Stimulated activated CD4-positive, alpha-beta T cell treated with anti-CD3 and anti-CD28 coated beads, Interleukin-15, amount 100 ng/mL, for 24 hours (primary cell): Measurements from ENCODE around the gene CTIF.
A peak's percentile ranks its signal among the peaks of the same experiment; 100 is the strongest.
"Not testable (repeated sequence)": the region's sequence is repeated elsewhere in the genome, so short reads cannot be mapped to it uniquely, and the experiment has no call there.

Experiments used
- DNase-seq: peaks from one replicate; pipeline ENCODE4 v3.0.0-alpha.2; 2020

Gene CTIF

GRCh38 chr18:48861181-48861708 lies 322.4 kb downstream of the CTIF start:
- no peak for DNase-seq

GRCh38 chr18:48862132-48862531 lies 323.3 kb downstream of the CTIF start:
- no peak for DNase-seq

GRCh38 chr18:48862678-48863270 lies 323.9 kb downstream of the CTIF start:
- DNase-seq: no peak

GRCh38 chr18:48863432-48864065 lies 324.7 kb downstream of the CTIF start:
- no peak for DNase-seq

GRCh38 chr18:48864876-48865275 lies 326.0 kb downstream of the CTIF start:
- no peak for DNase-seq

DNA sequence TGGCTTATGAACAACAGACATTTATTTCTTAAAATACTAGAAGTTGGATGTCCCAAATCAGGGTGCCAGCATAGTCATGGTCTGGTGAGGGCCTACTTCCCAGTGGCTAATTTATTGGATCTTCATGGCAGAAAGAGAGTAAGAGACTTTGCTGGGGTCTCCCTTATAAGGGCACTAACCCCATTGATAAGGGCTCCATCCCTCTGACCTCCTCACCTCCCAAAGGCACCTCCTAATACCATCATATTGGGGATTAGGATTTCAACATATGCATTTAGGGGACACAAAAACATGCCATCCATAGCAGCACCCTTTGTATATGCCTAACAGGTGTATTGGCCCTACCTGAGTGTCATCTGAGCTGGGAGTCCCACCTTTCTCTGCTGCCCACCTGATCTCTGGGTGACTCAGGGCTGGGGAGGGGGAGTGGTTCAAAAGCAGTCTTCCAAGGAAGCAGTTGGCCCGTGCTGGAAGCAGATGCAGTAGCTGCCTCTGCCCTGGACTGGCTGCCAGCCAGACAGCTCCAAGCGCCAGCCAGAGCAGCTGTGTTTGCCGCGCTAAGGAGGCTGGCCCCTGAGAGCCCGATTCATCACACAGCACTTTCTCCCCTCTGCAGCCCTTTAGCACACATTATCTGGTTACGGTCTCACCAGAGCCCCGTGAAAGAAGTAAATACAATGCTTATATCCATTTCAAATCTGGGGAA lies 327.4 kb downstream of the CTIF start:
- no peak for DNase-seq

GRCh38 chr18:48866856-48867255 lies 328.0 kb downstream of the CTIF start:
- DNase-seq: no peak

DNA sequence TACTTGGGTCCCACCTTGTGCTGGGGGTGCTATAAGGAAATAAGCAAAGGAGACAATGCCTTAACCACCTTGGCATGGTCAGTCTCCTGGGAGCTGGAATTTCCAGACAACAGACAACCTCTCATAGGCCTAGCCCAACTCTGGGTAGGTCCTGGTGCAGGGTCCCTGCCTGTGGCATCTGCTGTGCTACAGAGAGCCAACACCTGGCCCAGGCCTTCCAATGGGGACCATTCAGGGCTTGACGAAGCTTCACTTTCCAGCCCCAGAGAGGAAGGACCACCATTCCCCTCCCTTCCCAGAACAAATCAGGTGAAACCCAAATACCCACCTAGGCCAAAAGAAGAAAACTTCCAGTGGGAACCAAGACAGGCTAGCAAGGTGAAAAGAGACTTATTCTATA lies 329.1 kb downstream of the CTIF start:
- DNase-seq: no peak

- peak; percentile 73 for DNase-seq
Measured at GRCh38 chr18:48868468-48869466, 329.9 kb downstream of the CTIF start.

GRCh38 chr18:48869591-48869990 lies 330.8 kb downstream of the CTIF start:
- no peak for DNase-seq

DNA sequence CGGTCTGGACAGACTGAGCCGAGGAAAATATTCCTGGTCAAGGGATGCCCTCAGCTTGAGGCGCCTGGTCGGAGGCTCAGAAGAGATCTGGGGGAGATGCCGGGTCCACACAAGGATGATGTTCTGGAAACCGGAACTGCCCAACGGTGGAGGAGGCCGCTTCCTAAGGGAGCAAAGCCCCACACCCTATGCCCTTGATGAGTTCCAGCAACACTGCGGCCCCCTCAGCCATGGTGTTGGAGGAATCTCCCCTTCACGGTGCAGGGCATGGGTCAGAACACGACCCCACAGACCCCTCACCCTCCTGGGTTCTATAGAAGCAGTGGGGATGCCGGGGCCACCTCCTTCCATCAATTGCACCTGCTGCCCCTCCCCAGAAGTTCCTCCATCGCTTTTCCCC lies 332.1 kb downstream of the CTIF start:
- DNase-seq: not testable (repeated sequence)

DNA sequence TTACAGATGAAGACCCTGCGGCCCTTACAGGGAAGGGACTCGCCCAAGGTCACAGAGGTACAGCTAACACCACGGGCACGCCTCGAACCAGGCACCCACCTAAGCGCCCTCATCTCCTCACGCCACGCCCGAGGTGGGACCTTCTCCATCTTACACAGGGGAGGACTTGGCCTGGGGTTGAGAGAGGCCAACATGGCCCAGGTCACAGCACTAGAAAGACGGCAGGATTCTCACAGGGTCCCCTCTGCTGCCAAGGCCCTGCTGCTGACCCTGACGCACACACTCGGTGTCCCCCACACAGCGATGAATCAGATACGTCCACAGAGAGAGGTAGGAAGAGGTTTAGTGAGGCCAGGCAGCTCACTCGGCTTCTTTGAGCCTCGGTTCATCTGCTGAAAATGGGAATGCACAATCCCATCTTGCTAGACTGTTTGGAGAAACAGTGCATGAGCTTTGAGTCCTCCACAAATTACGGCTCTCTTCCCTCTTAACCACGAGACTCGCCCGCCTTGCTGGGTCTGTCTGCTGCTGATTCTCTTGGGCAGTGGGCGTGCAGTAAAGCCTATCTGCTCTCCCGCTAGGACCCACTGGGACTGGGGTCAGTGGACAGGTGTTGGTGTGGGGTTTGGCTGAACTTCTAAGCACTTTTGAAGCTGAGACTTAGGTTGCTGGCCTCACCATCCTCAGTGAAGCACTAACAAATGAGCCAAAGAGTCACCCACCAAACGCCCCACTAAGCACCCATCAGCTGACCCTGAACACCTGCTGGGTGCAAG lies 332.7 kb downstream of the CTIF start:
- DNase-seq: no peak

GRCh38 chr18:48872234-48873145 lies 333.7 kb downstream of the CTIF start:
- DNase-seq: no peak

DNA sequence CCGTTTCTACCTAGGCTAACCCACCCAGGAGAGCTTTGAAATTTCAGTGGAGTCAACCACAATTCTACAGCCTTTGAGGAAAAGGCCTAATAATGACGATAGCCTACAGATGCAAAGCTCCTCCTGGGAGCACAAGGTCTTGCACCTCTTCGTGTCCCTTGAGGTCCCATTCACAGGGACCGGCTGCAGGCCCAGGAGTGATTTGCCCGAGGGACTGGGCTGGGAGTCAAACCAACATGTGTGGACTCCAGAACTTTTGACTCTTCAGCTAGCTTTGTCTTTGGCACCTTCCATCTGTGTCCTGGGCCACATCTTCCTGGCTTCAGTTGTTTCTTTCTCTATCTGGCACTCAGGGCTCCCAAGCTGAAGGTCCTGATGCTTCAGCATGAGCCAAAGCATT lies 335.4 kb downstream of the CTIF start:
- DNase-seq: no peak

DNA sequence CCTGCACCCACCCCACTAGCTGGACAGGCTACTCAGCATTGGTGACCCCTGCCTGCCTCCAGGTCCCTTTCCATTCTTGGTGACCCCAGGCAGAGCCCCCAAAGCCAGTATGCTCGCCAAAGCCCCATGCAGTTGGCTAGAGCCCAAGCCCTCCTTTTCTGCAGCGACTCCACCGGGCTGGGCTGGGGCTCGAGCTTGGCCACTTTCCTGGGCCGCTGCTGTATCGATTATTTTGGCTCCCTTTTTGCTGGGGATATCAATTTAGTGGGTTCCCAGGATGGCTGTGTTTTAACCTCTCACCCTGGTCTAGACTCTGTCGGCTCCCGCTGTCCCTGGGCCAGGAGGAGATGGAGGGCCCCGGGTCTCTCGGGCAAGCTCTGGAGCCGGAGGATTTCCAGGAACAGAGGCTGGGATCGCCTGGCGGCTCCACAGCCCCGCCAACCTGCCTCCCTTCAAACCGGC lies 335.9 kb downstream of the CTIF start:
- DNase-seq: no peak

DNA sequence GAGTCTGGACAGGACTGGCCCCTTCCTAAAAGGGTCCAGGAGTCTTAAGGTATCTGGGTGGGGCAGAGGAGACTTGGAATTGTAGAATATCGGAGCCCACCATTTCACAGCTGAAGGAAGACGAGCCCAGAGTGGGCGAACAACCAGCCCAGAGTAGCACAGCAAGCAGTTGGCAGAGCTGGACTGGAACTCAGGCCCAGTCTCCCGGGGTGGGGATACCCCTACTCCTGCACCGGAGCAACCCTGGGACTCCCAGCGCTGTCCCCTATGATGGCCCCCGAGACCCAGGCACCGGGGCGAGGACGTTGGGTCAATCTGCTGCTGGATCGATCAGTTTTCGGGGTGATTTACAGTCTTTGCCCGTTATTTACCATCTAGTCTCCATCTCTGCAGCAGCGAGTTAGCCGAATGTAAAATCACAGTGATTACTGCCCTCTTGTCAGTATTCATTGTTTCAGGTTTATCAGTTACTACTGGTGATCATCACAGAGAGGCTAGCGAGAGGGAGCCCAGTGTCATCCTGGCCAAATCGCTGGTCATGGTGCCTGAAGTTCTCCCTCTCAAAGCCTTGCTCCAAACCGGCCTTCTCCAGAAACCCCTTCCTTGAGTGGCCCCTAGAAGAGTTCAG lies 336.6 kb downstream of the CTIF start:
- DNase-seq: no peak

- no peak for DNase-seq
Measured at GRCh38 chr18:48875942-48876511, 337.2 kb downstream of the CTIF start.

- DNase-seq: no peak
Measured at GRCh38 chr18:48876590-48876989, 337.8 kb downstream of the CTIF start.

DNA sequence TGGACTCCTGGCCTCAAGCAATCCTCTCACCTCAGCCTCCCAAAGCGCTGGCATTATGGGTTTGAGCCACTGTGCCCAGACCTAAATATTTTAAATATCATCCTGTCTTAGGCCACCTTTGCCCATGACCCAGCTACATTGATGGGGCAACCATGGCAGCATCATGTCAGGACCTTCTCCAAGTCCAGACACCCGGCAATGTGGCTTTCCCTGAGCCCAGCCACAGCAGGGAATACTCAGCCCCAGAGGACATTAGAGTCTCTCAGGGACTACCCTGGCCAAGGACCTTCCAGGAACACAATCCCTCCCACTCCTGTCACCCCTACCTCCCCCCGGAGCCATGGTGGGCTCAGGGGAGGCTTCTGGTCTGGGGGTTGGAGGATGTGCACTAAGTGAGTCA lies 339.1 kb downstream of the CTIF start:
- no peak for DNase-seq

DNA sequence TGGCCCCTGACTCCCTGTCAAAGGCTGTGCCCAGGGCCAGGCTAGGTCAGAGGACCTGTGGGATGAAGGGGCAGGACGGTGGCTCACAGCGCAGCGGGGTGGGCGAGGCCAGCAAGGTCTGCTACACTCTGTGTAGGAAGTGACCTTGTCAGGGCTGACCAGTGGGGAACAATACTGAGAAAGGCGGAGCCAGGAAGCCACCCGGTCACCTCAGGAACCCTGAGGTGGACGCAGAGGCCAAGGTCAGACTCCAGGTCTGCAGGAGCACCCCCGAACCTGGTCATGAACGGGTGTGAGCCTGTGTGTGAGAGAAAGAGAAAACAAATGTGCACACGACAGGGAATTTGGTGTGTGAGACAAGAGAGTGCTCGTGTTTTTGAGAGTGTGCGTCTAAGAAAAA lies 339.6 kb downstream of the CTIF start:
- DNase-seq: no peak
